KMS-11 (cell line): ENCODE measurements around the gene EME1.

Experiments used
- H2AFZ ChIP-seq: fragments of 200-600 bp; sonication (generic); 2 replicates; pipeline ENCODE4 v1.6.1; 2016; ENCODE audit warnings: antibody characterized with exemption, mixed run types, low read depth
- H3K27ac ChIP-seq: fragments of 200-600 bp; sonication (generic); 2 replicates; pipeline ENCODE4 v1.6.1; 2016; ENCODE audit warnings: mild to moderate bottlenecking, mixed run types
- H3K27me3 ChIP-seq: fragments of 200-600 bp; sonication (generic); 2 replicates; pipeline ENCODE4 v1.6.1; 2017; ENCODE audit warnings: mild to moderate bottlenecking, low read depth, mixed run types, moderate library complexity; ENCODE audit not compliant: insufficient read depth
- H3K36me3 ChIP-seq: fragments of 200-600 bp; sonication (generic); 2 replicates; pipeline ENCODE4 v1.6.1; 2017; ENCODE audit warnings: mild to moderate bottlenecking, mixed run types; ENCODE audit not compliant: insufficient read depth
- H3K4me1 ChIP-seq: fragments of 200-600 bp; sonication (generic); 2 replicates; pipeline ENCODE4 v1.6.1; 2016; ENCODE audit warnings: mild to moderate bottlenecking, low read depth, mixed run types; ENCODE audit not compliant: poor library complexity, severe bottlenecking
- H3K4me2 ChIP-seq: fragments of 200-600 bp; sonication (generic); 2 replicates; pipeline ENCODE4 v1.7.0; 2016; ENCODE audit warnings: mild to moderate bottlenecking, mixed run types
- H3K4me3 ChIP-seq: fragments of 200-600 bp; sonication (generic); IDR thresholded peaks from 2 replicates; pipeline ENCODE4 v1.6.1; 2017; ENCODE audit warnings: low read depth, low read length, mixed read lengths; ENCODE audit not compliant: insufficient read depth
- H3K79me2 ChIP-seq: fragments of 200-600 bp; sonication (generic); 2 replicates; pipeline ENCODE4 v1.6.1; 2016; ENCODE audit warnings: low read depth, mixed run types; ENCODE audit not compliant: insufficient read depth
- H3K9ac ChIP-seq: fragments of 200-600 bp; sonication (generic); 2 replicates; pipeline ENCODE4 v1.6.1; 2016; ENCODE audit warnings: mild to moderate bottlenecking, mixed run types
- H4K20me1 ChIP-seq: fragments of 200-600 bp; sonication (generic); 2 replicates; pipeline ENCODE4 v1.6.1; 2016; ENCODE audit warnings: mild to moderate bottlenecking, mixed run types; ENCODE audit not compliant: insufficient read depth
- TF ChIP-seq, protein P1 (sequence below): fragments of 200-600 bp; sonication (generic); conservative IDR thresholded peaks from 2 replicates; pipeline ENCODE4 v1.6.1; 2017; ENCODE audit warnings: low read depth, mild to moderate bottlenecking, antibody characterized with exemption, low read length, moderate library complexity, mixed read lengths

EME1 gene

DNA sequence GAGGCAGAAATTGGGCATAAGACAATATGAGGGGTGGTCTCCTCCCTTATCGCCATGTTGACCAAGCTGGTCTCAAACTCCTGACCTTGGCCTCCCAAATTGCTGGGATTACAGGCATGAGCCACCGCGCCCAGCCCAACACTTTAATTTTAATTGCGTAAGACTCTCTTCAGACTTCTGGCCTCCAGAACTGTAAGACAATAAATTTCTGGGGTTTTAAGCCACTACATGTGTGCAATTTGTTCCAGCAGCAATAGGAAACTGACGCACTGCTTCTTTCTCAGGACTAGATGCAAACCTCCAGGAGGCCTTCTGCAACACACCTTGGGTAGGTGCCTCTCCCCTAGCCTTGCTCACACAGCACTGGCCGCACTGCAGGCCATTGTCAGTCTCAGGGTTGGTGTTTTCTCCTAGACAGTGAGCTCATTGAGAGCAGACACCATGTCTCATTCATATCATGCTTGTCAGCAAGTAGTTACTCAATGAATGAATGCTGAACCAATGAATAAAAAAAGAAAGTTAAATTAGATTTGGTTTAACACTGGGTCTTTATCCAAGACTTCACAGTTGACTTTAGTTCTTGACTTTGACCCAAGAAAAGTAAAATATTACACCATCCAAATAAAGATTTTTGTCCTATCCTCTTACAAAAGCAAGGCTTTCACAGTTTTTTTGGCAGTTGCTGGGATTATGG, 47.5 kb downstream of the EME1 start:
- Histone ChIP-seq H3K27me3 (no peaks in the 10 kb centered on the region), H4K20me1 (no peaks in the 10 kb centered on the region), H3K4me3 (no peak overlapping the region), H3K4me2 (no peak overlapping the region), H3K9ac (no peak overlapping the region), H3K4me1 (peaks cover 21% of the 10 kb centered on the region), H2AFZ (no peak overlapping the region), H3K27ac (no peak overlapping the region), H3K79me2 (no peaks in the 10 kb centered on the region), H3K36me3 (no peaks in the 10 kb centered on the region)
- TF ChIP-seq, protein P1, sequence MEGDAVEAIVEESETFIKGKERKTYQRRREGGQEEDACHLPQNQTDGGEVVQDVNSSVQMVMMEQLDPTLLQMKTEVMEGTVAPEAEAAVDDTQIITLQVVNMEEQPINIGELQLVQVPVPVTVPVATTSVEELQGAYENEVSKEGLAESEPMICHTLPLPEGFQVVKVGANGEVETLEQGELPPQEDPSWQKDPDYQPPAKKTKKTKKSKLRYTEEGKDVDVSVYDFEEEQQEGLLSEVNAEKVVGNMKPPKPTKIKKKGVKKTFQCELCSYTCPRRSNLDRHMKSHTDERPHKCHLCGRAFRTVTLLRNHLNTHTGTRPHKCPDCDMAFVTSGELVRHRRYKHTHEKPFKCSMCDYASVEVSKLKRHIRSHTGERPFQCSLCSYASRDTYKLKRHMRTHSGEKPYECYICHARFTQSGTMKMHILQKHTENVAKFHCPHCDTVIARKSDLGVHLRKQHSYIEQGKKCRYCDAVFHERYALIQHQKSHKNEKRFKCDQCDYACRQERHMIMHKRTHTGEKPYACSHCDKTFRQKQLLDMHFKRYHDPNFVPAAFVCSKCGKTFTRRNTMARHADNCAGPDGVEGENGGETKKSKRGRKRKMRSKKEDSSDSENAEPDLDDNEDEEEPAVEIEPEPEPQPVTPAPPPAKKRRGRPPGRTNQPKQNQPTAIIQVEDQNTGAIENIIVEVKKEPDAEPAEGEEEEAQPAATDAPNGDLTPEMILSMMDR, result no peak

DNA sequence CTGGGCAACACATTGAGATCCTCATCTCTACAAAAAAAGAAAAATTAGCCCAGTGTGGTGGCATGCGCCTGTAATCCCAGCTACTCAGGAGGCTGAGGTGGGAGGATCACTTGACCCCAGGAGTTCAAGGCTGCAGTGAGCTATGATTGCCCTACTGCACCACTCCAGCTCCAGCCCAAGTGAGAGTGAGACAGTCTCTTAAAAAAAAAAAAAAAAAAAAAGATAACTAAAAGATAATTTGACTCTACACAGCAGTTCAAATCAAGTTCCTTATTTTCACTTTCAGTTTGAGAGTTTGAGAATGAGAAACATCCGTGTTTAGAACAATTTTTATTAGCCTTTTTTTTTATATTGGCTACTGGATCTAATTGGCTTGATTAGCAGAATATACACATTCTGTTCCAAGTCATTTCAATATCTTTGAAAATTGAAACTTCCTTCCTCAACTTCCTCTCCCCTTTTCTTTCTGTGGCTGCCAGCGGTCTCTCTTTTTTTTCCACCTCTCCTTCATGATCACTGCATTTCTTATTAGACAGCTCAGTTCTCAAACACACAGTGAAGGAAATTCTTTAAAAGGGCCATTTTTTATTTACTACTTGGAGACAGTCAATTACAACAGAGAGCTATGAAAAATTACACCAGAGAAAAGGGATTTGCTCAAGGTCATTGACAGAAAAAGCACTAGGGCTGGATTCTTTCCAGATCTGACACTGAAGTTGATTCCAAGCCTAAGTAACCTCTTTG, 48.5 kb downstream of the EME1 start:
- H3K9ac ChIP-seq, result no peak overlapping the region

DNA sequence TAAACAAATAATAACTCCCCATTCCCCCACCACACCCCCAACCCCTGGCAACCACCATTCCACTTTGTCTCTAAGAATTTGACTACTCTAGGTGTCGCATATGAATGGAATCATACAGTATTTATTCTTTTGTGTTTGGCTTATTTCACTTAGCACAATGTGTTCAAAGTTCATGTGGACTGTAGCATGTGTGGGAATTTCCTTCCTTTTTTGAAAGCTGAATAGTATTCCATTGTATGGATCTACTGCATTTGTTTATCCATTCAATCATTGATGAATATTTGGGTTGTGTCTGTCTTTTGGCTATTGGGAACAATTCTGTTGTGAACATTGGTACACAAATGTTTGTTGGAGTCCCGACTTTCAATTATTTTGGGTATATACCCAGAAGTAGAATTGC, 49.7 kb downstream of the EME1 start:
- no peak overlapping the region for H3K9ac ChIP-seq
- H3K36me3 ChIP-seq, result no peaks in the 10 kb centered on the region
- H3K4me1 ChIP-seq, result peaks cover 25% of the 10 kb centered on the region
- no peak overlapping the region for H2AFZ ChIP-seq
- peaks cover 6% of the 10 kb centered on the region; the same call in 1 of the 2 replicates for H3K79me2 ChIP-seq
- no peak overlapping the region for H3K4me3 ChIP-seq
- no peak overlapping the region for H3K27ac ChIP-seq
- no peaks in the 10 kb centered on the region for H4K20me1 ChIP-seq
- no peaks in the 10 kb centered on the region for H3K27me3 ChIP-seq
- no peak overlapping the region for H3K4me2 ChIP-seq
- TF ChIP-seq, protein P1, result no peak

More for the DNA sequence above, 48.5 kb downstream of the EME1 start:
- Histone ChIP-seq H3K4me3 (no peak overlapping the region), H2AFZ (peak overlapping the region; percentile 41), H3K4me1 (peaks cover 22% of the 10 kb centered on the region), H3K27ac (no peak overlapping the region), H3K36me3 (no peaks in the 10 kb centered on the region), H4K20me1 (no peaks in the 10 kb centered on the region), H3K27me3 (no peaks in the 10 kb centered on the region), H3K79me2 (peaks cover 3% of the 10 kb centered on the region; the same call in 1 of the 2 replicates), H3K4me2 (peak overlapping the region; percentile 14)
- TF ChIP-seq, protein P1, result no peak

DNA sequence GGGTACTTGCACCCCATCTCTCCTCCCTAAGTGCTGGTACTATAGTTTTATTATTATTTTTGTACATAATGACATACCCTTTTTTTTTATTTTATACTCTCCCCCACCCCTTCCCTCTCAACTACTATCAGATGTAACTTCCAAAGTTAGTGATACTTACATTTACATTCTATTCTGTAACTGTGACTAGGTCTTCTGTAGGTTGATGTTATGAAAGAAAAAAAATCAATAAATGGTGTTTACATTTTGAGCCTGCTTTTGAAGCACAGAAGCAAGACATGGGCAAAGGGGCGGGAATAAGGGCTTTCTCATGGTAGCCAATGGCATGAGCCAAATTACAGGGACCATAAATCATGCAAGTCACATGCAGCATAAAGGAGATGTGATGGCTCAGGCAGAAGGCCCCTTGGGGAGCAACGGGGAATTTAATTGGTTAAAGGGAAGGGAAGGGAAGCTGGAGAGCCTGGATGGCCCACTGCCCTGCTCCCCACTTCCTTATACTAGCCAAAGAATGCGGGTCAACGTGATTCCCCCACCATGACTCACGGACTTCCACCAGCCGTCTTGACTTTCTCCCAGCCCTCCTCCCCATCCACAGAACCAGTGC, 50.6 kb downstream of the EME1 start:
- no peaks in the 10 kb centered on the region for H3K36me3 ChIP-seq
- H4K20me1 ChIP-seq, result no peaks in the 10 kb centered on the region
- H3K4me1 ChIP-seq, result peaks cover 30% of the 10 kb centered on the region
- no peak overlapping the region for H3K4me3 ChIP-seq
- no peaks in the 10 kb centered on the region for H3K27me3 ChIP-seq
- no peak overlapping the region for H3K4me2 ChIP-seq
- TF ChIP-seq, protein P1, result no peak
- peaks cover 6% of the 10 kb centered on the region; the same call in 1 of the 2 replicates for H3K79me2 ChIP-seq
- no peak overlapping the region for H2AFZ ChIP-seq
- no peak overlapping the region for H3K9ac ChIP-seq
- H3K27ac ChIP-seq, result no peak overlapping the region
